Placental pericyte (primary cell): ENCODE results near the gene ABI3. TPM values are rescaled to one million over a fixed set of nuclear protein-coding genes. Genes with fewer than 3 reads are reported as not detected.

Experiments used
- total RNA-seq: library from RNA; depleted of rRNA; stranded (reverse); fragments of >200 nt; gene quantifications from 2 replicates; pipeline ENCODE4 v1.2.3, GENCODE V29; 2012

ABI3 gene, protein sequence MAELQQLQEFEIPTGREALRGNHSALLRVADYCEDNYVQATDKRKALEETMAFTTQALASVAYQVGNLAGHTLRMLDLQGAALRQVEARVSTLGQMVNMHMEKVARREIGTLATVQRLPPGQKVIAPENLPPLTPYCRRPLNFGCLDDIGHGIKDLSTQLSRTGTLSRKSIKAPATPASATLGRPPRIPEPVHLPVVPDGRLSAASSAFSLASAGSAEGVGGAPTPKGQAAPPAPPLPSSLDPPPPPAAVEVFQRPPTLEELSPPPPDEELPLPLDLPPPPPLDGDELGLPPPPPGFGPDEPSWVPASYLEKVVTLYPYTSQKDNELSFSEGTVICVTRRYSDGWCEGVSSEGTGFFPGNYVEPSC
- total RNA-seq: 0.66 and 3.6 TPM in 2 replicates

GRCh38 chr17:49210158-49211029, at the start of gene ABI3, which contains the start of gene GNGT2:
TSS of gene ABI3 (plus strand) at chr17:49210707. CDS start at chr17:49210725, 18 bp downstream.
TSS of gene GNGT2 (minus strand) at chr17:49210574. CDS start at chr17:49207422, 3,152 bp downstream.

DNA sequence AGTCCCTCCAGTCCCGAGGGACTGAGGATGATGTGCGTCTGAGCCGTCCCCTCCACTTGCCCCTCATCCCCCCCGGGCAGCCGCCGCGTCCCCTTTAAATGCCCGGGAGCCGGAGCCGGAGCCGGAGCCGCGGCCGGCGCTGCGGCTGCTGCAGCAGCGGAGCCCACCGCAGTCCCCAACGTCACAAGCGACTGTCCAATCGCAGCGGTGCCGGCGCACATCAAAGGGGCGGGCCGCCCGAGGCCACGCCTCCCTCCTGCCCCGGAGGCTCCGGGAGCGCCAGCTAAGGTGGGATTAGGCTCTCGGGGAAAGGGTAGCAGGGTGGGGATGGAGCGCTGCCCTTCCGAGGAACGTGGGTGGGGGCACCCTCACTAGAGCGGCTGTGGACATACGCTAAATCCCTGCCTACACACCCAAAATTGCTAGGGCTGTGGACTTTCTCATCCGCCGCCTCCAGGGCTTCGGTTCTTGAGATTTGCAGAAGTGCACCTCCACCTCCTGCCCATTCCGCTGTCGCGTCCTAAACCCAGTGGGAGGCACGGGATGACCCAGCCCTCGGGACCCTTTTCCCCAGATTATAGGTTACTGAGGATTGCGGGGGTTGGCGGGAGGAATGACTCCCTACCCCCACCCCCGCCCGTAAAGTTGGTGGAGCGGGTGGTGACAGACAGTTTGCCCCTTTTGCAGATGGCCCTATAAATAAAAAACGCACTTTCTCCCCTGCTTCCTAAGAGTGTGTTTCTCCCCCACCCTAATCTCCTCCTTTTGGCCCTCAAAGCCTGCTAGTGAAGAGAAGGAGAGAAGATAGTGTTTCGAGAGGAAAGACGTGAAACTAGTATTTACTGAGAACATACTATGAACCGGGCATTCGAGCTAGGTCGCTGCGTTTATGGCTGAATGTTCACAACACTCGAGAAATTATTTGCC, 20.4 kb downstream of the ABI3 start, which contains the start of gene PHOSPHO1:
Gene PHOSPHO1, minus strand, starts transcription at position 152 of the 927 bp plus-strand sequence. CDS start 4,096 bp downstream, outside the sequence.

Other genes starting within 250 kb of the ABI3 start
- not detected in 2 replicates for gene GIP, start 242.1 kb upstream of the ABI3 start, total RNA-seq
- gene IGF2BP1, start 213.3 kb upstream of the ABI3 start, total RNA-seq: 30.6 and 49.0 TPM in 2 replicates
- 0.66 and 2.4 TPM in 2 replicates for gene B4GALNT2, start 77.9 kb upstream of the ABI3 start, total RNA-seq
- gene GNGT2, start 133 bp upstream of the ABI3 start, total RNA-seq: 0.14 and 0.66 TPM in 2 replicates
- gene PHOSPHO1, start 20.1 kb downstream of the ABI3 start, total RNA-seq: 0.66 and 1.3 TPM in 2 replicates
- 16.5 and 16.6 TPM in 2 replicates for gene ZNF652, start 151.5 kb downstream of the ABI3 start, total RNA-seq
- 92.4 and 139 TPM in 2 replicates for gene PHB1, start 204.2 kb downstream of the ABI3 start, total RNA-seq